GM18511 (cell line): ENCODE data around the gene ZNF583.

Experiments used
- ATAC-seq: cut with Tn5 transposase; IDR thresholded peaks from one replicate; pipeline ENCODE4 v1.9.1; 2021; ENCODE audit warnings: mild to moderate bottlenecking, moderate library complexity; ENCODE audit not compliant: unreplicated experiment

ZNF583 gene

GRCh38 chr19:56403764-56404704 is at the start of gene ZNF583:
Gene ZNF583, plus strand, starts transcription at chr19:56404332. Its CDS starts 2,783 bp downstream, at chr19:56407115.
- ATAC-seq = peak; percentile 88

- no peak for ATAC-seq
These were observed 48.6 kb upstream of the ZNF583 start for GRCh38 chr19:56355517-56355916.

- no peak for ATAC-seq
These were observed 47.2 kb upstream of the ZNF583 start for GRCh38 chr19:56356944-56357343.

- ATAC-seq = no peak
These were observed 43.3 kb upstream of the ZNF583 start for GRCh38 chr19:56360841-56361240.

GRCh38 chr19:56367829-56368711 is 36.1 kb upstream of the ZNF583 start:
- no peak for ATAC-seq

GRCh38 chr19:56369886-56370676 is 34.1 kb upstream of the ZNF583 start:
- ATAC-seq = no peak

GRCh38 chr19:56372281-56372680 is 31.9 kb upstream of the ZNF583 start:
- ATAC-seq = no peak

- no peak for ATAC-seq
These were observed 26.8 kb upstream of the ZNF583 start for GRCh38 chr19:56377105-56377924.

GRCh38 chr19:56383826-56384605 is 20.1 kb upstream of the ZNF583 start:
- ATAC-seq = no peak

- peak; percentile 98 for ATAC-seq
These were observed 10.8 kb upstream of the ZNF583 start, which contains the start of gene ZNF582 for GRCh38 chr19:56393119-56394012. Gene ZNF582, minus strand, starts transcription at chr19:56393534. Its CDS starts 1,782 bp downstream, at chr19:56391752.

- no peak for ATAC-seq
These were observed 5.3 kb upstream of the ZNF583 start for GRCh38 chr19:56398809-56399208.

- no peak for ATAC-seq
These were observed 3.6 kb upstream of the ZNF583 start for GRCh38 chr19:56400485-56400884.

- ATAC-seq = no peak
These were observed 871 bp upstream of the ZNF583 start for GRCh38 chr19:56403261-56403660.

- ATAC-seq = no peak
These were observed 549 bp downstream of the ZNF583 start for GRCh38 chr19:56404705-56405056.

- ATAC-seq = no peak
These were observed 930 bp downstream of the ZNF583 start for GRCh38 chr19:56405062-56405461.

GRCh38 chr19:56423276-56423984 is 19.3 kb downstream of the ZNF583 start:
- ATAC-seq = no peak

- ATAC-seq = no peak
These were observed 19.8 kb downstream of the ZNF583 start for GRCh38 chr19:56423985-56424353.
